Lower lobe of right lung (tissue), 2 donors: ENCODE data around the gene HPGDS. TPM values are rescaled to one million over a fixed set of nuclear protein-coding genes. Genes with fewer than 3 reads are reported as not detected.
A peak's percentile ranks its signal among the peaks of the same experiment; 100 is the strongest.

Experiments used
- ATAC-seq, 2 donors: fragments of 200-7000 bp; cut with Tn5 transposase; one replicate each; pipeline ENCODE4 v1.9.1; 2020 to 2022; ENCODE audit warnings: mild to moderate bottlenecking in 2 of 2, moderate library complexity in 2 of 2
- DNase-seq: peaks from one replicate; pipeline ENCODE4 v3.0.0-alpha.2; 2020
- H3K27ac ChIP-seq: fragments of 200-600 bp; one replicate; pipeline ENCODE4 v1.8.0; 2022
- H3K27me3 ChIP-seq: fragments of 200-600 bp; one replicate; pipeline ENCODE4 v1.8.0; 2022; ENCODE audit warnings: low read depth
- H3K36me3 ChIP-seq: fragments of 200-600 bp; one replicate; pipeline ENCODE4 v1.8.0; 2022; ENCODE audit warnings: mild to moderate bottlenecking
- H3K4me1 ChIP-seq: fragments of 200-600 bp; one replicate; pipeline ENCODE4 v1.8.0; 2022
- H3K4me3 ChIP-seq: fragments of 200-600 bp; one replicate; pipeline ENCODE4 v1.8.0; 2022; ENCODE audit warnings: mild to moderate bottlenecking
- H3K9me3 ChIP-seq: fragments of 200-600 bp; one replicate; pipeline ENCODE4 v1.8.0; 2022
- CTCF ChIP-seq: fragments of 200-600 bp; IDR thresholded peaks from one replicate; pipeline ENCODE4 v1.8.0; 2022; ENCODE audit warnings: antibody characterized with exemption, mild to moderate bottlenecking
- intact Hi-C: fragments of 100-400 bp; cut with DNase I; formaldehyde crosslinking; loops from one replicate; pipeline ENCODE4 v1.11.0; 2022
- total RNA-seq: library from RNA; stranded (reverse); fragmentation: NEBNext Ultra II Directional; extraction: Animal tissue kit (Norgen Biotek cat#: 25700); gene quantifications from one replicate; pipeline ENCODE4 v1.2.1, GENCODE V29; 2021
- donor health status: DM: no; HTN: yes; CAD: no; lungs with severe emphysema.

Gene HPGDS
- total RNA-seq, 1 donor from 2014 or later = 12.5 TPM

- Histone ChIP-seq H3K27me3 (no peaks in the 10 kb centered on the region), H3K36me3 (no peaks in the 10 kb centered on the region), H3K4me1 (no peaks in the 10 kb centered on the region), H3K4me3 (no peak overlapping the region), H3K9me3 (no peaks in the 10 kb centered on the region), H3K27ac (no peak overlapping the region)
- intact Hi-C loops = no loop called here
- DNase-seq (no peak), ATAC-seq (no peak)
- TF ChIP-seq CTCF = no peak
Observed at GRCh38 chr4:94349193-94349592, 6.6 kb upstream of the HPGDS start.

GRCh38 chr4:94348666-94349065, 6.0 kb upstream of the HPGDS start:
- intact Hi-C loops = no loop called here
- no peaks in the 10 kb centered on the region for H3K36me3 ChIP-seq
- no peaks in the 10 kb centered on the region for H3K27me3 ChIP-seq
- ATAC-seq (no peak), DNase-seq (no peak)
- no peak overlapping the region for H3K27ac ChIP-seq
- H3K4me3 ChIP-seq = no peak overlapping the region
- no peaks in the 10 kb centered on the region for H3K9me3 ChIP-seq
- no peak for TF ChIP-seq CTCF
- H3K4me1 ChIP-seq = no peaks in the 10 kb centered on the region

- no peak overlapping the region for H3K4me3 ChIP-seq
- TF ChIP-seq CTCF = no peak
- no peaks in the 10 kb centered on the region for H3K36me3 ChIP-seq
- no peaks in the 10 kb centered on the region for H3K4me1 ChIP-seq
- H3K27ac ChIP-seq = no peak overlapping the region
- DNase-seq (no peak), ATAC-seq (no peak)
- H3K9me3 ChIP-seq = no peaks in the 10 kb centered on the region
- H3K27me3 ChIP-seq = no peaks in the 10 kb centered on the region
- intact Hi-C loops = no loop called here
Observed at GRCh38 chr4:94346541-94346940, 3.9 kb upstream of the HPGDS start.

GRCh38 chr4:94345969-94346368, 3.3 kb upstream of the HPGDS start:
- no peaks in the 10 kb centered on the region for H3K9me3 ChIP-seq
- H3K36me3 ChIP-seq = no peaks in the 10 kb centered on the region
- H3K27ac ChIP-seq = peak overlapping the region; percentile 41
- DNase-seq (no peak), ATAC-seq (no peak)
- intact Hi-C loops = no loop called here
- H3K4me1 ChIP-seq = no peaks in the 10 kb centered on the region
- no peak for TF ChIP-seq CTCF
- H3K27me3 ChIP-seq = no peaks in the 10 kb centered on the region
- no peak overlapping the region for H3K4me3 ChIP-seq

GRCh38 chr4:94345266-94345665, 2.6 kb upstream of the HPGDS start:
- Histone ChIP-seq H3K27me3 (no peaks in the 10 kb centered on the region), H3K9me3 (no peaks in the 10 kb centered on the region), H3K27ac (peak overlapping the region; percentile 41), H3K36me3 (no peaks in the 10 kb centered on the region), H3K4me1 (no peaks in the 10 kb centered on the region), H3K4me3 (no peak overlapping the region)
- ATAC-seq (no peak), DNase-seq (no peak)
- intact Hi-C loops = no loop called here
- no peak for TF ChIP-seq CTCF

- H3K36me3 ChIP-seq = no peaks in the 10 kb centered on the region
- ATAC-seq = no peak
- no peak for DNase-seq
- TF ChIP-seq CTCF = no peak
- H3K4me3 ChIP-seq = no peak overlapping the region
- intact Hi-C loops = no loop called here
- H3K27ac ChIP-seq = no peak overlapping the region
- H3K4me1 ChIP-seq = no peaks in the 10 kb centered on the region
- H3K27me3 ChIP-seq = no peaks in the 10 kb centered on the region
- no peaks in the 10 kb centered on the region for H3K9me3 ChIP-seq
Observed at GRCh38 chr4:94344457-94344856, 1.8 kb upstream of the HPGDS start.
